Measurements from ENCODE around the gene DAPK1. TPM values are rescaled to one million over a fixed set of nuclear protein-coding genes. Genes with fewer than 3 reads are reported as not detected.
A peak's percentile ranks its signal among the peaks of the same experiment; 100 is the strongest.

DAPK1 gene
- total and polyA plus RNA-seq, 10 of the 15 experiments (the other 5 are each of a cell fraction or from before 2014, with no cell fraction given) = 8.2 to 94.7 (median 51.6) TPM

- TF ChIP-seq CBX5 (IDR thresholded peaks at IDR 0.05; ENCODE audit: low read depth) = no peak
- no peak for TF ChIP-seq ATF2 (IDR thresholded peaks at IDR 0.05; ENCODE audit: low read length)
- TF ChIP-seq NR2F1 (conservative IDR thresholded peaks at IDR 0.05) = no peak
- no peak for TF ChIP-seq POLR2AphosphoS2 (IDR thresholded peaks at IDR 0.05; ENCODE audit: low read depth, low read length)
- no peak for TF ChIP-seq POU2F2 (IDR thresholded peaks at IDR 0.05; ENCODE audit: borderline replicate concordance, low read depth, low read length)
Measured at GRCh38 chr9:87558606-87559190, 61.0 kb downstream of the DAPK1 start (continued).

GRCh38 chr9:87562062-87562461 lies 64.4 kb downstream of the DAPK1 start:
- Histone ChIP-seq H2AFZ (ENCODE audit: control insufficient read depth, low read depth, low read length) (no peak overlapping the region), H3K4me3 (no peak overlapping the region), H3K27ac (ENCODE audit: control insufficient read depth, insufficient read depth) (peak overlapping the region; percentile 23; the same call in 1 of the 2 replicates), H3K4me1 (ENCODE audit: control insufficient read depth, insufficient read depth, low read length) (peaks cover 61% of the 10 kb centered on the region), H4K20me1 (ENCODE audit: control insufficient read depth, insufficient read depth) (no peaks in the 10 kb centered on the region), H3K79me2 (ENCODE audit: control insufficient read depth, insufficient read depth, low read length) (peaks cover 25% of the 10 kb centered on the region), H3K9ac (ENCODE audit: control insufficient read depth, insufficient read depth, low read length) (no peak overlapping the region), H3K36me3 (ENCODE audit: control insufficient read depth in 2 of 2, insufficient read depth in 2 of 2, low read length in 1 of 2) (peaks cover 0 to 4% of the 10 kb centered on the region in 2 experiments; a peak in 2 of 4 replicates), H3K9me3 (replicated peaks; ENCODE audit: control insufficient read depth, insufficient read depth, low read length) (peaks cover 2% of the 10 kb centered on the region; the same call in 2 of the 3 replicates), H3K27me3 (replicated peaks in 1 of 2; ENCODE audit: control insufficient read depth in 2 of 2, insufficient read depth in 2 of 2, low read length in 1 of 2) (no peaks in the 10 kb centered on the region), H3K4me2 (ENCODE audit: control insufficient read depth, insufficient read depth) (no peak overlapping the region)
- SMC1A ChIA-PET (ENCODE audit: uncharacterized antibody, unreplicated experiment) = interaction anchor here (6.2 kb wide), 1 partner anchor 25 kb away, joined by 62 read pairs; no protein-coding TSS in a partner anchor
- POLR2A ChIA-PET = no interaction called here
- 61% methylated on average over 7 of the region's 7 CpGs for WGBS (ENCODE audit: insufficient coverage, insufficient replicate concordance, low lambda C conversion rate, missing lambda C conversion rate)
- no peak for TF ChIP-seq CHD2 (IDR thresholded peaks at IDR 0.05; ENCODE audit: borderline replicate concordance, low read depth, low read length)
- no peak for TF ChIP-seq ZNF217 (IDR thresholded peaks at IDR 0.05)
- TF ChIP-seq ZNF592 (IDR thresholded peaks at IDR 0.05) = no peak
- no peak for TF ChIP-seq SMAD5 (IDR thresholded peaks at IDR 0.05; ENCODE audit: low read depth)
- no peak for TF ChIP-seq EZH2 (IDR thresholded peaks at IDR 0.05; ENCODE audit: borderline replicate concordance, control insufficient read depth, low read depth, low read length)
- TF ChIP-seq TCF7 (IDR thresholded peaks at IDR 0.05; ENCODE audit: borderline replicate concordance) = no peak
- TF ChIP-seq RFX5 (IDR thresholded peaks at IDR 0.05; ENCODE audit: low read depth, low read length) = no peak
- no peak for TF ChIP-seq BRCA1 (IDR thresholded peaks at IDR 0.05; ENCODE audit: low read depth, low read length)
- no peak for TF ChIP-seq BCL11A (IDR thresholded peaks at IDR 0.05; ENCODE audit: low read depth, low read length)
- FAIRE-seq = no peak
- in situ Hi-C loops (cut with MboI) = loop anchor here (25.0 kb wide), 1 partner anchor 1750 kb away; the partner anchor contains the start of genes CKS2 and SECISBP2
- no peak for ATAC-seq
- intact Hi-C loops (cut with micrococcal nuclease; ENCODE audit: unreplicated experiment) = loop anchor here (2.0 kb wide), 1 partner anchor 97 kb away; no protein-coding TSS in a partner anchor
- RAD21 ChIA-PET (ENCODE audit: unreplicated experiment) = interaction anchor here (1.1 to 8.2 kb wide), 2 partner anchors 19 to 25 kb away, joined by 3 to 63 read pairs; no protein-coding TSS in a partner anchor
- CTCF ChIA-PET = no interaction called here
- no peak for DNase-seq (ENCODE audit: low read depth, low spot score)
- BruUV-seq (replicated peaks) = no TSS peak
